ENCODE data around the gene SPEG.
A peak's percentile ranks its signal among the peaks of the same experiment; 100 is the strongest.

The SPEG gene

GRCh38 chr2:219530048-219530963 is 95.7 kb downstream of the SPEG start:
- H3K9me3 ChIP-seq (ENCODE audit: control insufficient read depth, low read depth, low read length), result no peaks in the 10 kb centered on the region
- H3K36me3 ChIP-seq (ENCODE audit: control insufficient read depth, low read depth, low read length), result no peaks in the 10 kb centered on the region
- no peak overlapping the region for H3K27ac ChIP-seq (ENCODE audit: low read length)
- H3K27me3 ChIP-seq (ENCODE audit: control insufficient read depth, insufficient read depth, low read length), result peaks cover 23% of the 10 kb centered on the region
- H3K9ac ChIP-seq (ENCODE audit: low read length), result no peak overlapping the region
- H3K4me3 ChIP-seq (ENCODE audit: low read length), result peak overlapping the region; percentile 53
- H3K4me1 ChIP-seq (ENCODE audit: control insufficient read depth, low read depth, low read length), result peaks cover 11% of the 10 kb centered on the region

GRCh38 chr2:219531639-219532377 is 97.2 kb downstream of the SPEG start:
- H3K36me3 ChIP-seq (ENCODE audit: control insufficient read depth, low read depth, low read length), result no peaks in the 10 kb centered on the region
- H3K9ac ChIP-seq (ENCODE audit: low read length), result no peak overlapping the region
- H3K4me3 ChIP-seq (ENCODE audit: low read length), result no peak overlapping the region
- peaks cover 17% of the 10 kb centered on the region for H3K27me3 ChIP-seq (ENCODE audit: control insufficient read depth, insufficient read depth, low read length)
- H3K4me1 ChIP-seq (ENCODE audit: control insufficient read depth, low read depth, low read length), result peaks cover 3% of the 10 kb centered on the region
- H3K9me3 ChIP-seq (ENCODE audit: control insufficient read depth, low read depth, low read length), result no peaks in the 10 kb centered on the region
- H3K27ac ChIP-seq (ENCODE audit: low read length), result no peak overlapping the region

DNA sequence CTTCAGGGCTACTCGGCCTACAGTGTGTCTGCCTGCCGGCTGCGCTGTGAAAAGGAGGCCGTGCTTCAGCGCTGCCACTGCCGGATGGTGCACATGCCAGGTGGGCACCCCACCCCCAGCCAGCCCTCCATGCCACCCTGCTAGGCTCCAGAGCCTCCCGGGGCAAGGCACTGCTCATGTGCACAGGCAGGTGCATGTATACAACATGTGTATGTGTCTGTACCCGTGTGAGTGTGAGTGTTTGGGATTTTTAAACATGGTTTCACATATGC is 97.7 kb downstream of the SPEG start:
- H3K27ac ChIP-seq (ENCODE audit: low read length), result no peak overlapping the region
- no peak overlapping the region for H3K9ac ChIP-seq (ENCODE audit: low read length)
- no peaks in the 10 kb centered on the region for H3K9me3 ChIP-seq (ENCODE audit: control insufficient read depth, low read depth, low read length)
- H3K4me3 ChIP-seq (ENCODE audit: low read length), result no peak overlapping the region
- H3K27me3 ChIP-seq (ENCODE audit: control insufficient read depth, insufficient read depth, low read length), result peaks cover 17% of the 10 kb centered on the region
- H3K4me1 ChIP-seq (ENCODE audit: control insufficient read depth, low read depth, low read length), result peaks cover 3% of the 10 kb centered on the region
- H3K36me3 ChIP-seq (ENCODE audit: control insufficient read depth, low read depth, low read length), result no peaks in the 10 kb centered on the region

DNA sequence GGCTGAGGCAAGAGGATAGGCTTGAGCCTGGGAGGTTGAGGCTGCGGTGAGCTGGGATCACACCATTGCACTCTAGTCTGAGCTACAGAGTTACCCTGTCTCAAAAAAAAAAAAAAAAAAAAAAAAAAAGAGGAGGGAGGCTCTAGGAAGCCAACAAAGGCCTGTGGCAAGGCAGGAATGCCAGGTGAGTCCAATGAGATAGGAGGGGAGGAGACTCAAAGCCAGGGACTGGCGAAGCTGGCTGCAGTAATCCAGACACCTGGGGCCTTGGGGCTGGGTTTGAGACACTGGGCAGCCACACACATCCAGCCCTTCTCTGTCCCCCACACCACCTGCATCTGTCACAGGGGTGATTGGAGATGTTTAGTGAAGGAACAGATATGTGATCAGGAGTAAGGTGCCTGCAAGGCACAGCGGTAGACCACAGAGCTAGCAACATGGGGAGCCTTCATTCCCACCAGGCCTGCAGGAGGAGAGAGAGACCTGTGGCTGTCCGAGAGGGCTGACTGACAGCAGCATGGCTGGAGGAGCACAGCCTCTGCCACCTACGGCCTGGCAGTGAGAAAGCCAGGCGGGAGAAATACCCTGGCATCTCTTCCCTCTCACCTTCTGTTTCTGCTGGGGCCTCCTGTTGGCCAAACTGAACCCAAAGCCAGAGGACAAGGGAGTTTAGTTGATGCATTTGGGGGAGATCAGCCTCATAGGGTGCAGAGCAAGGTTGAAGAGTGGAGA is 99.5 kb downstream of the SPEG start:
- Histone ChIP-seq H3K27me3 (ENCODE audit: control insufficient read depth, insufficient read depth, low read length) (peaks cover 9% of the 10 kb centered on the region), H3K4me1 (ENCODE audit: control insufficient read depth, low read depth, low read length) (peaks cover 18% of the 10 kb centered on the region), H3K27ac (ENCODE audit: low read length) (no peak overlapping the region), H3K9me3 (ENCODE audit: control insufficient read depth, low read depth, low read length) (no peaks in the 10 kb centered on the region), H3K36me3 (ENCODE audit: control insufficient read depth, low read depth, low read length) (no peaks in the 10 kb centered on the region), H3K9ac (ENCODE audit: low read length) (no peak overlapping the region), H3K4me3 (ENCODE audit: low read length) (no peak overlapping the region)

DNA sequence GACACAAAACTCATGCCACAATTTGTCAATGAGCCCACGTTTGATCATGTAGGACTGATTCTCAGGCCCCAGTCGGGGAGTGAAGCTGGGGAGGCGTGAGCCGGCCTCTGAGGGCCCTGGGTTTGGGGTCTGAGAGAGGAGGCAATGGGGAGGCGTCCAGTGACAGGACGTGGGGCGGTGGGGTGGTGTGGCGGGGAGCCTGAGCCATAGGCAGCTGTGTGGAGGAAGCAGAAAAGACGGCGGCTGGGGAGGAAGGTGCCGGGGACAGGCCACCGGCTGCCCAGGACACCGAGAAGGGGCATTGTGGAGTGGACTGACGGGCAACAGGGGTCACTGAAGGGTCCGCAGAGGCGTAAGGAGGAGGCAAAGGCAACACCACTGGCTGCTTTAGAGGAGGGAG is 101.8 kb downstream of the SPEG start:
- H3K4me1 ChIP-seq (ENCODE audit: control insufficient read depth, low read depth, low read length), result peaks cover 14% of the 10 kb centered on the region
- no peak overlapping the region for H3K4me3 ChIP-seq (ENCODE audit: low read length)
- H3K9ac ChIP-seq (ENCODE audit: low read length), result no peak overlapping the region
- H3K27me3 ChIP-seq (ENCODE audit: control insufficient read depth, insufficient read depth, low read length), result no peaks in the 10 kb centered on the region
- H3K9me3 ChIP-seq (ENCODE audit: control insufficient read depth, low read depth, low read length), result no peaks in the 10 kb centered on the region
- H3K36me3 ChIP-seq (ENCODE audit: control insufficient read depth, low read depth, low read length), result peaks cover 11% of the 10 kb centered on the region
- H3K27ac ChIP-seq (ENCODE audit: low read length), result no peak overlapping the region

DNA sequence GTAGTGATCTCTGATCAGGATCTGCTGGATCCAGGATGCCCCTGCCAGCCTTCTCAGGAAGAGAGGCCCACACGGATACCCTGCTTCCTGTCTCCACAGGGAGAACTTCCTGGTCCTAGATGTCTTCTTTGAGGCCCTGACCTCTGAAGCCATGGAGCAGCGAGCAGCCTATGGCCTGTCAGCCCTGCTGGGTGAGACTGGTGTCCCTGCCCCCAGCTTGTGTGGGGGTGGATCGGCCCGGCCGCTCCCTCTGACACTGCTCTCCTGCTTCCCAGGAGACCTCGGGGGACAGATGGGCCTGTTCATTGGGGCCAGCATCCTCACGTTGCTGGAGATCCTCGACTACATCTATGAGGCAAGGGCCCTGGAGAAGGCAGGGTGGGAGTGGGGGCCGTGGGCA is 102.3 kb downstream of the SPEG start:
- H3K27ac ChIP-seq (ENCODE audit: low read length), result no peak overlapping the region
- no peak overlapping the region for H3K4me3 ChIP-seq (ENCODE audit: low read length)
- peaks cover 11% of the 10 kb centered on the region for H3K36me3 ChIP-seq (ENCODE audit: control insufficient read depth, low read depth, low read length)
- H3K9me3 ChIP-seq (ENCODE audit: control insufficient read depth, low read depth, low read length), result no peaks in the 10 kb centered on the region
- no peak overlapping the region for H3K9ac ChIP-seq (ENCODE audit: low read length)
- H3K4me1 ChIP-seq (ENCODE audit: control insufficient read depth, low read depth, low read length), result peaks cover 14% of the 10 kb centered on the region
- H3K27me3 ChIP-seq (ENCODE audit: control insufficient read depth, insufficient read depth, low read length), result peaks cover under 1% of the 10 kb centered on the region

DNA sequence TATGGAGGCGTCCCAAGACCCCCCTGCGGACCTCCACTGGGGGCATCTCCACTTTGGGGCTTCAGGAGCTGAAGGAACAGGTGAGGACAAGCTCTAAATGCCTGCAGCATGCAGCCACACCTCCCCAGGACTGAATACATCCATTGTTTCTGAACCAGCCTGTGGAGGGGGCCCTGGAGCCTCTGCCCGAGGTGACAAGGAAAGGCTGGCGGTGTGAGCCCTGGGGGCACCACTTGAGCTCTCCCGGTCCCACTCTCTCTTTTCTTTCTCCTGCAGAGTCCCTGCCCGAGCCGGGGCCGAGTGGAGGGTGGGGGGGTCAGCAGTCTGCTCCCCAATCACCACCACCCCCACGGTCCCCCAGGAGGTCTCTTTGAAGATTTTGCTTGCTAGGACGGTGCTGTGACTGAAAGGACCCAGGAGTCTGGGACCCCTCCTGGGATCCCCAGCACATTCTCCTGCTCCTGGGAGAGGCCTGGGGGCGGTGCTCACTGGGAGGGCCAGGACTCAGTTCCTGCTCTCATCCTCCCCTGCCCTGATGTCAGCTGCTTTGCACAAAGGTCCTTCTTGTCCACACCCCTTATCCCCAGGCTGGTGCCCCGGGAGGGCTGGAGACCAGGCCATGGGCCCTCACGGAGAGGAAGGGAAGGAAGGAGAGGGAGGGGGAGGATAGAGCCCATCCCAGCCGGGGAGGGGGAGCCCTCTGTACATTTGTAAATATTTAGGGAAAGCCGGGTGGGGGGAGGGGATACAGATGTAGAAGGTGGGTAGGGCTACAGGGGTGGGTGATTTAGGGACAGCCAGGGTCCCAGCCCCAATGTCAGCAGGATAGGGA is 103.2 kb downstream of the SPEG start:
- Histone ChIP-seq H3K4me3 (ENCODE audit: low read length) (no peak overlapping the region), H3K36me3 (ENCODE audit: control insufficient read depth, low read depth, low read length) (peaks cover 11% of the 10 kb centered on the region), H3K27me3 (ENCODE audit: control insufficient read depth, insufficient read depth, low read length) (peaks cover 10% of the 10 kb centered on the region), H3K9me3 (ENCODE audit: control insufficient read depth, low read depth, low read length) (no peaks in the 10 kb centered on the region), H3K9ac (ENCODE audit: low read length) (no peak overlapping the region), H3K4me1 (ENCODE audit: control insufficient read depth, low read depth, low read length) (peaks cover 20% of the 10 kb centered on the region), H3K27ac (ENCODE audit: low read length) (no peak overlapping the region)

- no peaks in the 10 kb centered on the region for H3K9me3 ChIP-seq (ENCODE audit: control insufficient read depth, low read depth, low read length)
- no peak overlapping the region for H3K9ac ChIP-seq (ENCODE audit: low read length)
- peaks cover 20% of the 10 kb centered on the region for H3K4me1 ChIP-seq (ENCODE audit: control insufficient read depth, low read depth, low read length)
- H3K36me3 ChIP-seq (ENCODE audit: control insufficient read depth, low read depth, low read length), result peaks cover 11% of the 10 kb centered on the region
- no peak overlapping the region for H3K27ac ChIP-seq (ENCODE audit: low read length)
- no peak overlapping the region for H3K4me3 ChIP-seq (ENCODE audit: low read length)
- peaks cover 10% of the 10 kb centered on the region for H3K27me3 ChIP-seq (ENCODE audit: control insufficient read depth, insufficient read depth, low read length)
These were observed 103.9 kb downstream of the SPEG start for GRCh38 chr2:219538504-219538951.

DNA sequence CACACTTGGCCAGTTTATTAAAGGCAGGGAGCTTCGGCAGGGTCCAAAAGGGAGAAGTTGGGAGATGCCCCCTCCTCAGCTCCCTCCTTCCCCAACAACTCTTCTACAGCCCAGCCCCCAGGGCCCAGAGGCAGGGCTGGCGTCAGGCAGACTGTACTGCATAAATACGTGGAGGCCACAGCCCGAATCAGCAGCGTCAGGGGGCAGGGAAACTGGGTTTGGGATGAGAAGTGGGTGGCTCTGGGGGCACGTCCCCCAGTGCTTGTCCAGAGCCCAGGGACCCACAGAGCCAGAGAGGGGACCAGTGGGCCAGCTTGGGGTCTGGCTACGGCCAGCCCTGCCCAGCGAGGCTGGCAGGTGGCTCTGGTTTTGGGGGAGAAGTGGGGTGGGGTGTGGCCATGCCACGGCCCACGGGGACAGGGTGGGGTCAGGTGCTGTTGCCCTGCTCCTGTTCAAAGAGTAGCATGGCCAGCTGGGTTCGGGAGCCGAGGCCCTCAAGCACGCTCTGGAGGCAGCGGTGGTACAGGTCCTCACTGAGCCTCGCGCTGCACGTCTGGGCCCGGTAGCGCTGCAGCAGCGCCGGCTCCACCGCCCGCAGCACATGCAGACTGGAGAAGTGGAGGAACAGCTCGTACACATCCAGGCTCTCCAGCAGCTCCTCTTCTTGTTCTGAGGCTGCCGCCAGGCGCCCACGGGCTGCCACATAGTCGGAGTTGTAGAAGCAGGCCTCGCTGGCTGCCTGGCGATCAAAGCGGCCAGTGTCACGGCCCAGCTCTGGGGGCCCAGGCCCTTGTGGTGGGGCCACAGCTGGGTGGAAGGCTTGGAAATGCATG is 104.5 kb downstream of the SPEG start:
- Histone ChIP-seq H3K4me1 (ENCODE audit: control insufficient read depth, low read depth, low read length) (peaks cover 21% of the 10 kb centered on the region), H3K9ac (ENCODE audit: low read length) (no peak overlapping the region), H3K9me3 (ENCODE audit: control insufficient read depth, low read depth, low read length) (no peaks in the 10 kb centered on the region), H3K4me3 (ENCODE audit: low read length) (no peak overlapping the region), H3K36me3 (ENCODE audit: control insufficient read depth, low read depth, low read length) (peaks cover 11% of the 10 kb centered on the region), H3K27me3 (ENCODE audit: control insufficient read depth, insufficient read depth, low read length) (peaks cover 11% of the 10 kb centered on the region), H3K27ac (ENCODE audit: low read length) (no peak overlapping the region)

- Histone ChIP-seq H3K36me3 (ENCODE audit: control insufficient read depth, low read depth, low read length) (peaks cover 11% of the 10 kb centered on the region), H3K9ac (ENCODE audit: low read length) (no peak overlapping the region), H3K9me3 (ENCODE audit: control insufficient read depth, low read depth, low read length) (no peaks in the 10 kb centered on the region), H3K27me3 (ENCODE audit: control insufficient read depth, insufficient read depth, low read length) (peaks cover 20% of the 10 kb centered on the region), H3K4me1 (ENCODE audit: control insufficient read depth, low read depth, low read length) (peaks cover 25% of the 10 kb centered on the region), H3K4me3 (ENCODE audit: low read length) (no peak overlapping the region), H3K27ac (ENCODE audit: low read length) (no peak overlapping the region)
These were observed 105.5 kb downstream of the SPEG start for GRCh38 chr2:219539926-219540678.

All from iPS-18a (cell line).